NCI-H774 (cell line): Measurements from ENCODE around the gene RUBCN.
"Not testable (repeated sequence)": the region's sequence is repeated elsewhere in the genome, so short reads cannot be mapped to it uniquely, and the experiment has no call there.

Experiments used
- DNase-seq: peaks from one replicate; lab custom pipeline; 2025; lab: John Stamatoyannopoulos, UW

The RUBCN gene

GRCh38 chr3:197734667-197735318 is 1.9 kb downstream of the RUBCN start:
- no peak for DNase-seq

GRCh38 chr3:197733042-197733441 is 3.7 kb downstream of the RUBCN start:
- DNase-seq = no peak

- not testable (repeated sequence) for DNase-seq
Measured at GRCh38 chr3:197731483-197731882, 5.2 kb downstream of the RUBCN start.

- not testable (repeated sequence) for DNase-seq
Measured at GRCh38 chr3:197730770-197731169, 5.9 kb downstream of the RUBCN start.

- DNase-seq = no peak
Measured at GRCh38 chr3:197730200-197730599, 6.5 kb downstream of the RUBCN start.

- DNase-seq = no peak
Measured at GRCh38 chr3:197728487-197728886, 8.2 kb downstream of the RUBCN start.

GRCh38 chr3:197727878-197728277 is 8.8 kb downstream of the RUBCN start:
- DNase-seq = not testable (repeated sequence)

GRCh38 chr3:197722734-197723133 is 14.0 kb downstream of the RUBCN start:
- no peak for DNase-seq

GRCh38 chr3:197720694-197721093 is 16.0 kb downstream of the RUBCN start:
- no peak for DNase-seq

- DNase-seq = no peak
Measured at GRCh38 chr3:197718891-197719290, 17.8 kb downstream of the RUBCN start.

GRCh38 chr3:197714251-197714650 is 22.5 kb downstream of the RUBCN start:
- DNase-seq = no peak

GRCh38 chr3:197713477-197713822 is 23.3 kb downstream of the RUBCN start:
- DNase-seq = no peak

- DNase-seq = no peak
Measured at GRCh38 chr3:197711973-197712707, 24.6 kb downstream of the RUBCN start.

GRCh38 chr3:197710965-197711364 is 25.7 kb downstream of the RUBCN start:
- DNase-seq = not testable (repeated sequence)

GRCh38 chr3:197709135-197709534 is 27.6 kb downstream of the RUBCN start:
- DNase-seq = no peak

- no peak for DNase-seq
Measured at GRCh38 chr3:197706658-197707057, 30.0 kb downstream of the RUBCN start.

GRCh38 chr3:197701841-197702240 is 34.9 kb downstream of the RUBCN start:
- no peak for DNase-seq

- DNase-seq = no peak
Measured at GRCh38 chr3:197700095-197700494, 36.6 kb downstream of the RUBCN start.

GRCh38 chr3:197697355-197697754 is 39.3 kb downstream of the RUBCN start:
- no peak for DNase-seq

- no peak for DNase-seq
Measured at GRCh38 chr3:197694251-197694650, 42.5 kb downstream of the RUBCN start.

- no peak for DNase-seq
Measured at GRCh38 chr3:197692641-197693040, 44.1 kb downstream of the RUBCN start.

- no peak for DNase-seq
Measured at GRCh38 chr3:197690754-197691153, 46.0 kb downstream of the RUBCN start.

GRCh38 chr3:197687570-197687969 is 49.1 kb downstream of the RUBCN start:
- no peak for DNase-seq

- DNase-seq = no peak
Measured at GRCh38 chr3:197686899-197687298, 49.8 kb downstream of the RUBCN start.
